WERI-Rb-1 (cell line): ENCODE measurements around the gene APC.
"Not testable (repeated sequence)": the region's sequence is repeated elsewhere in the genome, so short reads cannot be mapped to it uniquely, and the experiment has no call there.

ENCODE experiments used
- DNase-seq: peaks from one replicate; pipeline ENCODE4 v3.0.0-alpha.2; 2020
- H3K27ac ChIP-seq: fragments of 250-450 bp; sonication (Bioruptor Pico); 2 replicates; pipeline ENCODE4 v1.5.1; 2020; ENCODE audit warnings: mild to moderate bottlenecking, moderate library complexity
- H3K27me3 ChIP-seq: fragments of 250-450 bp; sonication (Bioruptor Pico); 2 replicates; pipeline ENCODE4 v1.5.1; 2021; ENCODE audit warnings: mild to moderate bottlenecking, low read depth, moderate library complexity; ENCODE audit not compliant: insufficient read depth, severe bottlenecking
- H3K36me3 ChIP-seq: fragments of 250-450 bp; sonication (Bioruptor Pico); 2 replicates; pipeline ENCODE4 v1.5.1; 2020; ENCODE audit warnings: mild to moderate bottlenecking, moderate library complexity
- H3K4me3 ChIP-seq: 2 replicates; pipeline ENCODE4 v1.5.1; 2011; ENCODE audit warnings: low read depth, mild to moderate bottlenecking, control low read depth, low read length
- H3K9me3 ChIP-seq: fragments of 250-450 bp; sonication (Bioruptor Pico); 2 replicates; pipeline ENCODE4 v1.5.1; 2021; ENCODE audit warnings: mild to moderate bottlenecking, moderate library complexity; ENCODE audit not compliant: severe bottlenecking
- CTCF ChIP-seq: IDR thresholded peaks from 2 replicates; pipeline ENCODE4 v1.5.1; 2011; ENCODE audit warnings: low read depth, mild to moderate bottlenecking, control low read depth, inconsistent platforms, low read length

APC gene

GRCh38 chr5:112848116-112848811, 110.6 kb downstream of the APC start:
- Histone ChIP-seq H3K9me3 (no peaks in the 10 kb centered on the region), H3K36me3 (no peaks in the 10 kb centered on the region), H3K27ac (no peak overlapping the region), H3K27me3 (no peaks in the 10 kb centered on the region), H3K4me3 (no peak overlapping the region)
- peak; percentile 67 for TF ChIP-seq CTCF
- DNase-seq = peak; percentile 15

DNA sequence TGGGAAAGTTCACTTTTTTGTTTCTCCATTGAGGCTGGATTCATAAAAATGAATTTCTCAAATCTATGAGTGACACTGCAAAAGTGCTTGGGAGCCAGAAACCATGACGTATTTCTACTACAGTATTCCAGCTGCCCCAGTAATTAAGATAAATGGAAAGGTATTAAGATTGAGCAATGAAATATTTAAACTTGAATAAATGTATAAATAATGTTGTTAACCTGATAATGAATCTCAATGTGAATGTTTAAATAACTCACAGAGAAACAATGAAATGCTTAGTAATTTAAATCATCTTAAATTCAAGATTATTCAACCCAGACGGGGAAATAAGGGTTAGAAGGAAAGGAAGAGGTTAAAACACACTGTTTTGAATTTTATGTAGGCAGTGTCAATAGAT, 112.2 kb downstream of the APC start:
- no peak for TF ChIP-seq CTCF
- no peaks in the 10 kb centered on the region for H3K9me3 ChIP-seq
- DNase-seq = no peak
- H3K27me3 ChIP-seq = no peaks in the 10 kb centered on the region
- no peaks in the 10 kb centered on the region for H3K36me3 ChIP-seq
- no peak overlapping the region for H3K27ac ChIP-seq
- no peak overlapping the region for H3K4me3 ChIP-seq

DNA sequence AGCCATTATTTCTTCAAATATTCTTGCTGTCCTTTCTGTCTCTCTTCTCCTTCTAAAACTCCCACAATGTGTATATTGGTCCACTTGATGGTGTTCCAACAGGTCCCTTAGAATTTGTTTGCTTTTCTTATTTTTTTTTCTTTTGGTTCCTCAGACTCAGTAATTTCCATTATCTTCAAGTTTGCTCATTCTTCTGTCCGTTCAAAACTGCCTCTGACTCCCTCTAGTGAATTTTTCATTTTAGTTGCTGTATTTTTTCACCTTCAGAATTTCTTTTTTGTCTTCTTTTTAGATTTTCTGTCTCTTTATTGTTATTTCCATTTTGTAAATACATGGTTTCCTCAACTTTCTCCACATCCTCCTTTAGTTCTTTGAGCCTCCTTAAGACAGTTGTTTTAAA, 117.0 kb downstream of the APC start:
- TF ChIP-seq CTCF = no peak
- no peak for DNase-seq
- Histone ChIP-seq H3K4me3 (no peak overlapping the region), H3K9me3 (no peaks in the 10 kb centered on the region), H3K27me3 (no peaks in the 10 kb centered on the region), H3K36me3 (no peaks in the 10 kb centered on the region), H3K27ac (no peak overlapping the region)

- Histone ChIP-seq H3K4me3 (no peak overlapping the region), H3K27me3 (no peaks in the 10 kb centered on the region)
- DNase-seq = no peak
Observed at GRCh38 chr5:112857866-112858265, 120.2 kb downstream of the APC start.

DNA sequence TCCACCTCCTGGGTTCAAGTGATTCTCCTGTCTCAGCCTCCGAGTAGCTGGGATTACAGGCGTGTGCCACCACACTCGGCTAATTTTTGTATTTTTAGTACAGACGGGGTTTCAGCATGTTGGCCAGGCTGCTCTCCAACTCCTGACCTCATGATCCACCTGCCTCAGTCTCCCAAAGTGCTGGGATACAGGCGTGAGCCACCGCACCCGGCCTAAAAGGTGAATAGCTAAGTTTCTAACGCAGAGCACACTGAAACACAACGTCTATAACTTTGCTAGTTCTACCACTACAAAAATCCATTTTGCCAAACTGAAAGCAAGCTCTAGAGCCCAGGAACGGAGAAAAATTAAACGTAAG, 122.9 kb downstream of the APC start:
- H3K36me3 ChIP-seq = peaks cover 32% of the 10 kb centered on the region
- peak overlapping the region; percentile 81 for H3K27ac ChIP-seq
- H3K4me3 ChIP-seq = peak overlapping the region; percentile 83
- H3K27me3 ChIP-seq, DNase-seq, H3K9me3 ChIP-seq: not testable (repeated sequence)

More at GRCh38 chr5:112857866-112858265, 120.2 kb downstream of the APC start:
- H3K36me3 ChIP-seq = peaks cover 6% of the 10 kb centered on the region
- H3K9me3 ChIP-seq = no peaks in the 10 kb centered on the region
- no peak overlapping the region for H3K27ac ChIP-seq
- TF ChIP-seq CTCF = no peak

DNA sequence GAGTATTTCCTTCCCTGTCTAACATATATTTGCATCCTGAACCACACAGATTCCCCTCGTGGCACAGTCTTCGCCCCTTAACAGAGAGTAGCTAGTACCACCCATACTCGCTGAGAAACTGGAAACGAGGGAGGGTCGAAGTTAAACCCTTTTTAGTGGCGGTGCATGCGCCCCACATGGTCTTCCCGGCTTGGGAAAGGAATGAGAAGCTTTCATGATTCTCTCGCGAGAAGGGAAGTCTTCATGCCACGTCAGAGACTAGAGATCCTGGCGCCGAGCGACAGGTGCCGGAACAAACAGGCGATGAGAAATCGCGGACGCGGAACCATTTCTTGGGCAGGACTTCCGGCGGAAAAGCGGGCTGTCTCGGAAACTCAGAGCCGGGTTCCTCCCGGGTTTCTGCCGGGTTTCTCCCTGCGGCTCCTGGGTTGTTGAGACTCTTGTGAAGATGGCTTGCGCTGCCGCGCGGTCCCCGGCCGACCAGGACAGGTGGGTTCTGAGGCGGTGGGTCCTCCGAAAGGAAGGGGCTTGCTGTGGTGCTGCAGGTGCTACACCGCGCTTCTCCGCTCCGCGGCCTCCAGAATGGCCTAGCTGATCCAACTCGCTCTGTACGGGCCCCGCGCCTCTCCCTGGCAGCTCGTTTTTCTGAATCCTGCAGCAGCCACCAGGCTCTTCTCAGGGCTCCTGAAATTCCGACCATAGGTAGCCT, 123.4 kb downstream of the APC start, which contains the start of gene SRP19:
TSS of gene SRP19 (plus strand) at position 359 of the 709 bp plus-strand sequence. CDS start at position 449, 90 bp downstream.
- peak within 1 kb of the TSS; percentile 83 for H3K4me3 ChIP-seq
- no peaks in the 10 kb centered on the region for H3K27me3 ChIP-seq
- peak; percentile 95 for DNase-seq
- no peak for TF ChIP-seq CTCF
- H3K9me3 ChIP-seq = no peaks in the 10 kb centered on the region
- H3K36me3 ChIP-seq = peaks cover 37% of the 10 kb centered on the region
- peak within 1 kb of the TSS; percentile 81 for H3K27ac ChIP-seq
